Right forelimb (tissue), 1 donor: ENCODE measurements around the gene GABRG3.

ENCODE experiments used
- DNase-seq: peaks from one replicate; pipeline ENCODE4 v3.0.0-alpha.2; 2018

Gene GABRG3

DNA sequence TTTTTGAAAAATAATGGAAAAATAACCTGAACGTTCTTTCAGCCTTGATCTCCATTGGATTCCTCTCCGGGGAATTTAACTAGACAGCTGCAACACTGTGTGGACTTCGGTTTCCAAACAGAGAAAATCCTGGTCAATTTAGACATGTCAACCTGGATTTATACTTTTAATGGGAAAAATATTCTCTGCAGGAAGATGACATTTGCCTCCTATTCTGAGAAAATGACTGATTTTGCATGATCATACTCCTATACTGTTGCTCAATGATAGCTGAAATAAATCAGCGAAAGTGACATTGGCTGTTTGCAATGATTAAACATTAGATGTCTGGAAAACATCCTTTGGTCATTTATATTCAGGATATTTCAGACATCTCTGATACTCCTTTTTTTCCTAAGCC is 94.8 kb downstream of the GABRG3 start:
- no peak for DNase-seq

DNA sequence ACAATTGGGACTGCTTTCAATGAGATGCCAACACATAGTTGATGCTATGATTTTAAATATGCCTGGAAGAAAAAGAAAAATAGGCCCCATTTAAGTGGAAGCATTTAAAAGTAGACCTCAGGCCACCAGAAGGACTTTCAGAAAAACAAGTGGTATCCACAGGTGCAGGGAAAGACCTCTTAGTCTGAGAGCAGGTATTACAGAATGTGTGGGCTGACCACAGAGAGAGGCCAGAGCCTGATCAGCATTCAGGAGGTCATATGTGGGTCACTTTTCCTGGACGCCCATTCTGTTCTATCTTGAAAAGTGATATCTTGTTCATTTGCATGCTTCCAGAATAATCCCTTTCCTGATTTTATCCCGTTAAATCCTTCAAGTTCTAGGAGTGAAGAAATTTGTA is 95.5 kb downstream of the GABRG3 start:
- no peak for DNase-seq

DNA sequence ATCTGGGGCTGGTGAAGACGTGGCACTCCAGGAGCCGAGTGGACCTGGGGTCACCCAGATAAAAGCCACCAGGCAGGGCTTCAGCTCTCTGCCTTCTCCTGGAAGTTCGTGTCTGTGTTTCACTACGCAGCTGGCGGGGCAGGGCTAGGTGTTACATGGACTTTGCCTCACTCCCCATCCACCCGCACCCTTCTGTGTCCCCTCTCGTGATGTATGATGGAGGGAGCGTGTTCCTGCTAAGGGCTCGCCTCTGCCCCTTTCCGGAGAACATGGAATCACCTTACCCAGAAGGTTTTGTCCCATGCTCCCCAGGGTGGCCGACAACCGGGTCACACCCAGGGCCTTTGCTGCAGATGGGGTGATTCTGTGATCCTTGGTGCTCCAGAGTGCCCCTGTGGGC is 96.2 kb downstream of the GABRG3 start:
- no peak for DNase-seq

DNA sequence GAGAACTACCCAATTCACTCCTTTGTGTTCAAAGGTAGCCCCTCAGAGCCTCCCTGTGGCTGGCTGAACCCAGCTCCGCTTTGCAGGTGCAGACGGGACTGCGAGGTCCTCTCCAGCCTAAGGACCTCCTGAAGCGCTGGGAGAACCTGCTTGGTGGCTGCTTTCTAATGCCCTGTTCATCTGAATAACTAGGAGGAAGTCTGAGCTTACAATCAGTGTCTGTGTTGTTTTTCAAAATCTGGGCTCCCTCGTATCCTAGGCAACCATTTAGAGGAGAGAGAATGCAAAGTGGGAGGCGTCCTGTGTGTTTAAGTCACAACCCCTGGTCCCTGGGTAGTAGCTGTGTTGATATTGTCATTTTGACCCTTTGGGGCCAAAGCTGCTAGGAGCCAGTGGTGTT is 99.9 kb downstream of the GABRG3 start:
- DNase-seq, result no peak

DNA sequence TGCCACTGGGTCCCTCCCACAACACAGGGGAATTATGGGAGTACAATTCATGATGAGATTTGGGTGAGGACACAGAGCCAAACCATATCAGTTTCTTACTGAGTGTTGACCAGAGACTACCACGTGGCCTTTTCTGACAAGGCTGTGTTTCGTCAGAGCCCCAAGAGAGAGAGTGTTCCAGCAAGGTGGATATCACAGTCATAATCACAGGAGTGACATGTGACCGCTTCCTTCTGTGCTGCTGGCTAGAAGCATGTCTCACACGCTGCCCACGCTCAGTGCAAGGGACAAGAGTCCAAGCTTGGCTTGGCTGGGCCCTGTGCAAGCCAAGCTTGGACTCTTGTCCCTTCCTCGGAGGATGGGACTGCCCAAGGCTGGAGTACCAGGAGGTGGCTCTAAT is 103.2 kb downstream of the GABRG3 start:
- no peak for DNase-seq

DNA sequence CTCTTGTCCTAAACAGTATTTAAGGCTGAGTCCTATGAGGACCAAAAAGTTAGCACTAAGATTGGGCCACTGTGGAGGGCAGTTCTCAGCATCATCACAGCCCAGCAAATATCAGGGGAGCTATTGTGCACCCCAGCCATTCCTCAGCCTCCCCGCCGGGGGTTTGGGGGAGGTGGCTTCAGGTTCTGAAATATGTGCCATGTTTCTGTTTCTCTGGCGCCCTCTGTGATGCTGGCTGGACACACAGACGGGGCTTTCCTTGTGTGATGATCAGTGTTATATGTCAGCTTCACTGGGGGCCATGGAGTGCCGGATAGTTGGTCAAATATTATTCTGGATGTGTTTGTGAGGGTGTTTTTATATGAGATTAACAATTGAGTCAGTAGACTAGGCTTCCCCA is 106.8 kb downstream of the GABRG3 start:
- no peak for DNase-seq

DNA sequence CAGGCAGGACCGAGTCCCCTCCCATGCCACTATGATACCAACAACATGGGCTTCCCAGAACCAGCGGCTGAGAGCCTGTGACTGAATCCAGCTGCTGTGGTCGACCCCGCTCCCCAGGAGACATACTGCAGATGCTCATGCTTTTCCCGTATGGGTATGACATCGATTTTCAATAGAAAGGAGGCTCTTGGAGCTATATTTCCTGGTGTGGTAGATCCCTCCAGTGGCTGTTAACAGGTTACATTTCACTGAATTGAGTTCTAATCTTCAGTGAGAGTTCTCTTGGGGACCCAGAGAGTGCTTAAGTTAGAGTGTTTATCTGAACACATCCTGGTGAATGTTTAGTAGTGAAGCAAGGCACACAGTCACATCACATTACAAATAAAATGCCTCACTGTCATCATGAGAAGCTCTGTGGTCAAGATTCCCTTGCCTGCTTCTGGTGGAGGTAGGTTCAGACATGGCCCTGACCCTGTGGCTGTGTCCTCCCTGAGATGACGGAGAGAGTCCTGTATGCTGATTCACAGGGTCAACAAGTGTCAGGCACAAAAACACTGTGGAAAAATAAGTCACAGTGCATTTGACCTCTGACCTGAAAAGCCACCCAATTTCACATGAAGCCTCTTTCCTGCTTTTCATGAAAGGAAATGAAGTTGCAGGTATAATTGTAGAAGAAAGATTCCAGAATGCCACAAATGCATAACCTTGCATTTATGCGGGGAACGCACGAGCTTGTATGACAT is 110.9 kb downstream of the GABRG3 start:
- no peak for DNase-seq

DNA sequence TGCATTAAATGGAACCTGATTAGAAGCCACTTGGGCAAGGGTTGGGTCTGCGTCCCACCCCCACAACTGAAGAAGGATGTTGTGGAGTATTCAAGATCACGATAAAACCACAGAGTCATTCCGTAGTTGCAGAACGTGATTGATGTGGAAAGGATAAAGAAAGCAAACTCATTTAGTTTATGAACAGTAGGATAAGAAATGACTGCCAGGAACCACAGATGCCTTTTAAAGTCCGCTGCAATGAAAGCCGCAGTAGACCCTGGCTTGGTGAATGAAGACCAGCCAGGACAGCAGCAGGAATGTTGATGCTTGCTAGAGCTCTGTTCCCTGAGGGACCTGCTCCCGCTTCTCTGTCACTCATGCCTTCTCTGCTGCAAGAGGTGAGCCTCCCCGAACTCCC is 111.5 kb downstream of the GABRG3 start:
- DNase-seq, result no peak

DNA sequence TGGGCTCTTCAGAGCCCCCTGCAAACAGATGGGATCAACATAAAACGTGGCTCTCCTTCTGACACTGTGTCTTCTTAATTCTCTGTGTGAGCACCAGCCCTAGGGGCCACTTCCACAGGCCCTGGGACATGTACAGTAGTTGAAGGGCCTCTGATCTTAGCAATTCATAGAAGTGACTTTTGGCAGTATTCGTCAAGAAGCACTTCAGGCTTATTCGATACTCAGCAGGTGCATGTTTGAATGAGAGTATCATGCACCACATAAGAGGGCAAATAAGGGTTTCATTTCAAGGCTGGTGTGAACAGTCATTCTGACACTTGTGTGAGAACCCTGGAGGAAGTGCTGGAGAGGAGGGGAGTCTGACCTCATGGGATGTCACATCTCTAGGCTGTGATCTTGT is 113.9 kb downstream of the GABRG3 start:
- DNase-seq, result no peak

DNA sequence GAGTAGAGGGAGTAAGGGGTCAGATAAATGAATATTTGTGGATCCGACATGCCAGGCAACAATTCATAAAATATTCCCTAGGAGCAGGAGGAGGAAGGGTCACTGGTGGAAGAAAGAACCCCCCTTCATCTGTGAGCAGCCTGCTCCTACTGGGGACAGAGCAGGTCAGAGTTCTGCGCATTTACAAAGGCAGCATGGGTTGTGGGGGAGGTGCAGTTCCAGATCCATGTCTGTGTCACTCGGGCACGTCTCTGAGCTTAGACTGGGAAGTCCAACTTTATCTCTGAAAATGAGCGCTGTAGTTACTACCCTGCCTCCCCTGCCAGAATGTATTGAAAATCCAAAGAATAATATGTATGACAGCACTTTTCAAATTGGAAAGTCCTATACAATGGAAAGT is 115.2 kb downstream of the GABRG3 start:
- DNase-seq, result no peak

DNA sequence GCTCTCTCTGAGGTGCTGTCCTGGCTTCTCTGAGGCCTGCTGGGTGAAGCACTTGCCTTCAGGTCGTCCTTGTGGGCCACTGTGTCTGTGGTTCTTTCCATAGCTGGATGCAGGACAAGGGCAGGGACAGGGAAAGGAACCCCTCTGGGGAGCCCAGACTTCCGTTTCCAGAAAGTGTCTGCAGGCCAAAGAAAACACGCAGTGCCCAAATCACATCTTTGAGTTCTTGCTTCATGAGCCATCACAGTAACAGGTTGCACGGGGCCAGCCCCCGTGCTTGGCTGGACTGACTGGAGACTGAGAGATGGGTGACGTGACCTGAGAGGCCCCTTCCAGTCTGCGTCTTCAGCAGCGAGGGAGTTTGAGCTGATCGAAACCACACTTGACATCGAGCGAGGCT is 115.8 kb downstream of the GABRG3 start:
- DNase-seq, result no peak

DNA sequence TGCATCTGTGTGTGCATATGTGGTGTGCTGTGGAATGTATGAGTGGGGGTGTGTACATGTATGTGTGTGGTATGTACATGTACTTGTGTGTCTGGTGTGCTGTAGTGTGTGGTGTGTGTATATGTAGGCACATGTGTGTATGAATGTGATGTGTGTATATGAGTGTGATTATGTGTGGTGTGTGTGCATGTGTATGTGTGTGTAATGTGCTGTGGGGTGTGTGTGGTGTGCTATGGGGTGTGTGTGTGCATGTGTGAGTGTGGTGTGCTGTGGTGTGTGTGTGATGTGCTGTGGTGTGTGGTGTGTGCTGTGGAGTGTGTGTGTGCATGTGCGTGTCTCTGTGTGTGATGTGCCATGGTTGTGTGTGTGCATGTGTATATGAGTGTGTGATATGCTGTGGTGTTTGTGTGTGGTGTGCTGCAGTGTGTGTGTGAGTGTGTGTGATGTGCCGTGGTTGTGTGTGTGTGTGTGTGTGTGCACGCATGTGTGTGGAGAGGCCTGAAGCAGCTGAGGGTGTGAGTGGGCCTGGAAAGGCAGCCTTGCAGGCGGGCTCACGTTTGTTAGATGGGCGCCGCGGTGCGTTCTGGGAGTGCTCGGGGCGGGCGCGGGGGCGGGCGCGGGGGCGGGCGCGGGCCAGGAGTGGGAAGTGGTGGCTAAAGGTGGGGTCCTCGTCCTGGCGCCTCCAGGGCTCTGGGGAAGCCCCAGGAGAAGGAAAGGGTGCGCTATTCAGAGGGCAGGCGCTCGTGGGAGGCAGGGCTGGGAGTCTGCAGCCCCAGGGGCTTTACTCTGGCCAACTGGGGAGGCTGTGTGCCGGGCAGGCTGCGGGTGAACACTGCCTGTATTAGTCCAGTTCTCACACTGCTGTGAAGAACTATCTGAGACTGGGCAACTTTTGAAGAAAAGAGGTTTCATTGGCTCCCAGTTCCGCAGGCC is 116.9 kb downstream of the GABRG3 start:
- DNase-seq, result no peak

DNA sequence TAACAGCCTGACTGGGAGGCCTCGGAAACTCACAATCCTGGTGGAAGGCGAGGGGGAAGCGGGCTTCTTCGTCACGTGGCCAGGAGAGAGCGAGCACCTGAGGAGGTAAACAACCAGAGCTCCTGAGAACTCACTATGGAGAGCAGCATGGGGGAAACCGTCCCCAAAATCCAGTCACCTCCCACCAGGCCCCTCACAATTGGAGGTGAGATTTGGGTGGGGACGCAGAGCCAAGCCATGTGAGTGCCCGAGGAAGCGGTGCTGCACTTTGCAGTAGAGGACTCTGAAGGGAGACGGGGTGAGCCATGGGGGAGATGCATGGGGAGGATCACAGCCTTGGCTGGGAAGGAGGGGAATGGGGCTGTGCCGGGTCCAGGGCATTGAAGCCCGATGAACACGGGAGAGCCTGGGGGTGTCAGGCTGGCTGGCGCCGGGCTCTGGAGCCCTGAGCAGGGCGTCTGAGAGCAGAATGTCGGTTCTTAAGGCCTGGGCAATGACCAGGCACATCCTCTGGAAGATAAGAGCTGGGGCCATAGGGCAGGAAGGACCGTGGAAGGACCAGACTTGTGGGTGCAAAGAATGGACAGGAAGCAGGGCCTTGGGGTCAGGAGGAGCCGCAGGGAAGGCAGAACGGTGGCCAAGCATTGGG is 117.7 kb downstream of the GABRG3 start:
- DNase-seq, result no peak

DNA sequence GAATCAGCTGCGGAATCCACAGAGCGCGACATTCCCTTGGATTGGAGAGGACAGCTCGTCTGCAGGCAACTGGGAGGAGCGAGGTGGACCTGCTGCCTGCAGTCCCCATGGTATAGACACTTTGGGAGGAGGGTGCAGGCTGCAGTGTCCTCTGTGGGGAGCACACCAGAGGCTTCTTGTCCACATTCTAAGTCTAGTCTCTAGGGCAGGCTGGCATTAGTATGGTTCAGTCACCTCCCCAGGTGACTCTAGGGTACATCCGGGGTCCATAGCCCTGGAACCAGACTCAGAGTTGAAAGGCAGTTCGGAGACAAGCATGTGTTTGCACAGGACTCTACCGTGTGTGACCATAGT is 118.2 kb downstream of the GABRG3 start:
- no peak for DNase-seq

DNA sequence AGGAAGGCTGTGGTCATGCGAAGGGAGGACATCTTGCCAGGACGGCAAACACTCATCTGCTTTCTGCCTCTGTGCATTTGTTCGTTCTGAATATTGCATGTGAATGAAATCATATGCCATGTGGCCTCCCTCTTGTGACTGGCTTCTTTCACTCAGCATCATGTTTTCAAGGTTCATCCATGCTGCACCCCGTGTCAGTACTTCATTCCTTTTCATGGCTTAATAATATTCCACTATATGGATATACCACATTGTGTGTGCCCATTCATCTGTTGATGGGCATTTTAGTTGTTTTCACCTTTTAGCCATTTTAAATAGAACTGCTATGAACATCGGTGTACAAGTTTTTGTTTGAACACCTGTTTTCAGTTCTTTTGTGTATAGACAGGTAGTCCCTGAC is 118.7 kb downstream of the GABRG3 start:
- no peak for DNase-seq

DNA sequence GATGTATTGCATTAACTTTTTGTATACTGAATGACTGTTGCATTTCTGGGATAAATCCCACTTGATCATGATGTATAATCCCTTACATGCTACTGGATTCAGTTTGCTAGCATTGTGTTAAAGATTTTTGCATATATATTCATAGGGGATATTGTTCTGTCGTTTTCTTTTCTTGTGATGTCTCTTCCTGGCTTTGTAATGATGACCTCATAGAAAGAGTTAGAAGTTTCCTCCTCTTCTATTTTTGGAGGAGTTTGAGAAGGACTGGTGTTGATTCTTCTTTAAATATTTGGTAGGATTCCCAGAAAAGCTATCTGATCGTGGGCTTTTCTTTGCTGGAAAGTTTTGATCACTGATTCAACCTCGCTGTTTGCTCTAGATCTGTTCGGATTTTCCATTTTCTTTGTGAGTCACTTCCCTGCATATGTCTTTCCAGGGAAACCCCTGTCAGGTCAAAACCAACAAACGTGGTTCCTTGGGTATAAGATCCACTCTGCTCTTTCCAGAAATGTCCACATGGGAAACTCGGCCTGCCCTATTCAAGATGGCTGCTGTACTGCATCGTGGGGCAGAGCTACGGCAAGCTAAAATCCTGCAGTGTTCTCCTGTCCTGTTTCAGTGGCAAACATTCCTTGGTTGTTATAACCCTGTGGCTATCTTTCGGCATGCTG is 120.4 kb downstream of the GABRG3 start:
- no peak for DNase-seq

DNA sequence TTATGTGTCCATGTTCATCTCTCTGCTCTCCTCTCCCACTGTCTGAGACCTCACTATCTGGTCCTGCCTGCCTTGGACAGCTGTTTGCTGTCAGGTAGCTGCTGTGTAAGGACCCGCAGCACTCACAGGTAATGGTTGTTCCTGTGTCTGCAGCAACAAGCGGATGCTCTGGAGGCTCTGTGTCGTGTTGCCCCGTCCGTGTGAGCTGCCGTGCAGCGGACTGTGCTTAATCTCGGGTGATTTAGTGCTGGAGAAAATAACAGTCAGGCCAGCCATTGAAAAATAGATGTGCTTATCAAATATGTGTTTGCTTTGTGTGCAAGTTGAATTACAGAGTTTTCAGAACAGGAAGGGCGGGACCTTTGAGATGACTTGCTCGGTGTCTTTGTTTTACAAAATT is 121.4 kb downstream of the GABRG3 start:
- DNase-seq, result no peak

DNA sequence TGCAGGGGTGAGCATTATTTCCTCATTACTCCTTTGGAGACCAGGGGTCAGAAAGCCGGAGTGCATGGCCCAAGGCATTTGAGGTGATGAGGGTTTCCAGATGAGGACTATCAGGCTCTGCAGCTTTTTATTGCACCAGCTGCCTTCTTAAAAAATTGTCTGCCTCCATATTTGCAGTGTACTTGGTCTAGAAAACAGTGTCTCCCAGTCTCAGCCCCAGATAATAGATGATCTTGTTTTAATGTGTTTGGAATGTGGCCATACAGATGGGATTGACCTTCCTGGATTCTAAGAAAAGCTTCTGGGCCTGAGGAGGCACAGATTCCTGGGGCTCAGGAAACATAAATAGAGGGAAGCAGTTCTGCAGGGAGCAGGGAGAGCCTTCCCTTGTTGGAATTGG is 123.3 kb downstream of the GABRG3 start:
- no peak for DNase-seq

DNA sequence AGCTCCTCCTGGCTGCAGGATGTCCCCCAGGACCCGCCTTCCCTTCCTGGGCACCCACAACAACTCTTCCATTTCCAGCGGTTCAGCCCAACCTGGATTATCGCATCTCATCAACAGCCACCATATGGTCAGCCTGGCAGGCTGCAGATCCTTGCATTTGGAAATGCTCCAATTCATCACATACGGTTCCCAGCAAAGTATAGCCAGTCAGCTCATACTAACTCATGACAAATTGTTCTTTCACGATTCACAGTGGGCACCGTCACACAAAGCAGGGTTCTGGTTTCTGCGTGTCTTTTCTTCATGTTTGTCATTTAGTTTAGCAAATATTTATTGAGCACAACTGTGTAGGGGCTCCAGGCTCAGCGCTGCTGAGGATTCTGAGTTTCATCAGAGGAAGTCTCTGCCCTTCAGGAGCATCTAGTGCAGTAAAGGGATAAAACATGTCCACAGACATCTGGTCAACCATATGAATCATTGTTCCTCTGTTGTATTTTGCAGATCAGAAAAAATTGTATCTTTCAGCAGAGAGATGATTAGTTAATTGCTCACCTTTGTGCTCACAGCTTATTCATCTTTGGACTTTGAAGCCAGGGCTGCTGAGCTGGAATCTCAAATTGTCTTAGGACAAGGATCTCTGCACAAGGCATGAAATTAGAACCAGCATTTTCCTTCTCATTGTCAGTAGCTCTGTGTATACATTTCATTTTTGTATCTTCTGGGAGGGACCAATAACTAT is 125.1 kb downstream of the GABRG3 start:
- no peak for DNase-seq

DNA sequence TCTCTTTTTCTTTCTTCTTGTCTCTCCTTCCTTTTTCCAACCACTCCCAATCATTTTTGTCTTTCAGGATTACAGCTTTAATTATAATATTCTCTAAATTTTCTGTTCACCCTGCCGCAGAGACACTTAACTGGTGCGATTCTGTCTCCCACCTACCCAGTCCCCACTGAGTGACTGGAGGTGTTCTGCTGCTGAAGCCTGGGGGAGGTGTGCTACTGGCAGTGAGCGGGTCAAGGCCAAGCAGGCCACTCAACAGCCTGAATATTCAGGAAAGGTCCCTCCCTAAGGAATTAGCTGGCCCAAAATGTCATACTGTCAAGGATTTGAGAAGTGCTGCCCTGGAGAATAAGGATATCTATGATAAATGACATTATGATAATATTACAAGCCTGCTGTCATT is 126.5 kb downstream of the GABRG3 start:
- no peak for DNase-seq

DNA sequence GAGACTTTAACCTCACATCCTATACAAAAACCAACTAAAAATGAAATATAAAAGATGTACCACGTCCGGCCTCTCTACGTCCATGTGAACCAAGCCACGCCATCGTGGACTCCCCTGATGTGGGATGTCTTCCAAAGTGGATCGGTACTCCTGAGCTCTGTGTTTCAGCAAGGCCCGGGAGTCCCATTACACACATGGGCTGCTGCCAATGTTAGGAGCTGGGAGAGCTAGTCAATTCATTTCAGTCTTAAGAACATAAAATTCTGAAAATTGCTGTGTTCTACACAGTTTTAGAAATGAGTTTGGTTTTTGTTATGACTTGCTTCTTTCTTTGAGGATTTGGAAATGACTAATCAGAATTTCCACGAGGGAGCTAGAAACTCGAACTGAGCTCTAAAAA is 131.0 kb downstream of the GABRG3 start:
- no peak for DNase-seq

DNA sequence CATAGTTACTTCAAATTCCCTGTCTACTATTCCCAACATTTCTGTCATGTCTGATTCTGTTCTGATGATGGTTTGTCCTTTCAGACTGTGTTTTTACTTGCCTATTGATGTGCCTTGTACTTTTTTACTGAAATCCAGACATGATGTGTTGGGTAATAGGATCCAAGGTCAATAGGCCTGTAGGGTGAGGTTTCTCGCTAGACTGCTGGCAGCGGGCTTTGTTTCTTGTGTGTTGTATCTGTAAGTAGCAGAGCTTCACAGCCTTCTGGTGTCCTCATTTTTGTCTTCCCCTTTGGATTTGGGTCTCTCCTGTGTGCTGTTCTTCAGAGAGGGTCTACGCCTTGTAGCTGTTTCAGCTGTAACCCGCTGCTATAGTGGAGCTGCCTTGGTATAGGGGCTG is 140.3 kb downstream of the GABRG3 start:
- DNase-seq, result no peak

DNA sequence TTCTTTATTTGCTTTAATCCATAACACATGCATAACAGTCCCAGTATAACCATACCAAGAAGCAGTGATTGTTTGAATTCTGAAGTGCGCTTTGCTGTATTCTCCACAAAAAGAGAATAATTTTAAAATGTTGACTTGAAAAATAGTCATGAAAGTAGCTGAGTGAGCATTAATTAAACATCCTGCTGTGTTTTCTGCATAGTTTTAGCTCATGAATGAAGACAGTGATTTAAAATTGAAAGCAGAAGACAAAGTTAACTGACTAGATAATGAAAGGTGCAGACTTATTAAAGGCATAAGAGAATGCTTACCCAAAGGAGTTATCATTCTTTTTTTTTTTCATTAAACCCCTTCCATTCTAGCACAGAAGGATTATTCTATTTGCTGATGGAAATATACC is 143.5 kb downstream of the GABRG3 start:
- DNase-seq, result no peak
